RWPE2 (cell line): ENCODE data around the gene KIF26B.

Experiments
- ATAC-seq: fragments of 200-7000 bp; cut with Tn5 transposase; 3 replicates; pipeline ENCODE4 v1.9.1; 2021; ENCODE audit warnings: low read depth
- DNase-seq: peaks from one replicate; pipeline ENCODE4 v3.0.0-alpha.2; 2020; ENCODE audit warnings: low spot score
- H3K27ac ChIP-seq: fragments of 450-650 bp; 2 replicates; pipeline ENCODE4 v1.5.1; 2017; ENCODE audit warnings: mild to moderate bottlenecking; ENCODE audit not compliant: poor library complexity, severe bottlenecking
- H3K27me3 ChIP-seq: fragments of 250-450 bp; sonication (Bioruptor Pico); 2 replicates; pipeline ENCODE4 v1.5.1; 2021; ENCODE audit warnings: mild to moderate bottlenecking, moderate library complexity; ENCODE audit not compliant: insufficient read depth, poor library complexity, severe bottlenecking
- H3K36me3 ChIP-seq: fragments of 250-450 bp; sonication (Bioruptor Pico); 2 replicates; pipeline ENCODE4 v1.5.1; 2020; ENCODE audit warnings: low read depth, mild to moderate bottlenecking, moderate library complexity
- H3K4me1 ChIP-seq: fragments of 250-450 bp; sonication (Bioruptor Pico); 2 replicates; pipeline ENCODE4 v1.5.1; 2021; ENCODE audit warnings: mild to moderate bottlenecking, moderate library complexity; ENCODE audit not compliant: insufficient read depth, poor library complexity, severe bottlenecking
- H3K4me3 ChIP-seq: fragments of 250-450 bp; sonication (Bioruptor Pico); 2 replicates; pipeline ENCODE4 v1.5.1; 2021; ENCODE audit warnings: mild to moderate bottlenecking, moderate library complexity; ENCODE audit not compliant: severe bottlenecking
- H3K9me3 ChIP-seq: fragments of 250-450 bp; sonication (Bioruptor Pico); 2 replicates; pipeline ENCODE4 v1.5.1; 2021; ENCODE audit warnings: mild to moderate bottlenecking, moderate library complexity; ENCODE audit not compliant: severe bottlenecking
- CTCF ChIP-seq: fragments of 450-650 bp; IDR thresholded peaks from one replicate; pipeline ENCODE4 v1.5.1; 2017; ENCODE audit warnings: mild to moderate bottlenecking, moderate library complexity; ENCODE audit not compliant: poor library complexity, severe bottlenecking

KIF26B gene

GRCh38 chr1:245260883-245261282 is 106.1 kb downstream of the KIF26B start:
- no peak overlapping the region for H3K4me3 ChIP-seq
- ATAC-seq (no peak), DNase-seq (no peak)
- no peaks in the 10 kb centered on the region for H3K4me1 ChIP-seq
- no peaks in the 10 kb centered on the region for H3K9me3 ChIP-seq
- no peaks in the 10 kb centered on the region for H3K27me3 ChIP-seq
- TF ChIP-seq CTCF, result no peak
- no peak overlapping the region for H3K27ac ChIP-seq
- H3K36me3 ChIP-seq, result no peaks in the 10 kb centered on the region

- no peaks in the 10 kb centered on the region for H3K27me3 ChIP-seq
- no peak for ATAC-seq
- no peaks in the 10 kb centered on the region for H3K4me1 ChIP-seq
- no peak overlapping the region for H3K27ac ChIP-seq
- no peak for TF ChIP-seq CTCF
- H3K9me3 ChIP-seq, result no peaks in the 10 kb centered on the region
- no peaks in the 10 kb centered on the region for H3K36me3 ChIP-seq
- DNase-seq, result no peak
- no peak overlapping the region for H3K4me3 ChIP-seq
Observed at GRCh38 chr1:245261786-245262185, 107.0 kb downstream of the KIF26B start.

- ATAC-seq, result no peak
- no peaks in the 10 kb centered on the region for H3K27me3 ChIP-seq
- H3K4me3 ChIP-seq, result no peak overlapping the region
- H3K36me3 ChIP-seq, result no peaks in the 10 kb centered on the region
- no peak overlapping the region for H3K27ac ChIP-seq
- H3K9me3 ChIP-seq, result no peaks in the 10 kb centered on the region
- no peaks in the 10 kb centered on the region for H3K4me1 ChIP-seq
- no peak for TF ChIP-seq CTCF
- no peak for DNase-seq
Observed at GRCh38 chr1:245263529-245264095, 108.8 kb downstream of the KIF26B start.

GRCh38 chr1:245264226-245264625 is 109.4 kb downstream of the KIF26B start:
- H3K27ac ChIP-seq, result no peak overlapping the region
- no peaks in the 10 kb centered on the region for H3K36me3 ChIP-seq
- DNase-seq, result no peak
- H3K4me1 ChIP-seq, result no peaks in the 10 kb centered on the region
- no peak overlapping the region for H3K4me3 ChIP-seq
- H3K9me3 ChIP-seq, result no peaks in the 10 kb centered on the region
- TF ChIP-seq CTCF, result no peak
- ATAC-seq, result no peak
- no peaks in the 10 kb centered on the region for H3K27me3 ChIP-seq

DNA sequence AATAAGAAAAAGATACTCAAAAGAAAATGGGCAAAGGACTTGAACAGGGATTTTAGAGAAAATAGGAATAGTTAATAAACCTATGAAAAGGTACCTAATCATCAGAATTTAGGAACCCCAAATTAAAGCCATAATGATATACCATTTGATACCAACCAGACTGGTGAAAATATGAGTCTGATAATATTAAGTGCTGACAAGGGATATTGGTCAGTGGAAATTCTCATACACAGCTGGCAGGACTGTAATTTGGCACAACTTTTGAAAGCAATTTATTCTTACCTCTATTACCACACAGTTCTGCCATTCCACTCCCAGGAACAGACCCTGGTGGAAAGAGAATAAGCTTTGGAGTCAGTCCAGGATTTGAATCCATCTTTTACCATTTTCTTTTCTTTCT is 111.3 kb downstream of the KIF26B start:
- H3K4me1 ChIP-seq, result no peaks in the 10 kb centered on the region
- ATAC-seq, result no peak
- no peak for DNase-seq
- no peak overlapping the region for H3K27ac ChIP-seq
- no peaks in the 10 kb centered on the region for H3K9me3 ChIP-seq
- no peaks in the 10 kb centered on the region for H3K27me3 ChIP-seq
- H3K36me3 ChIP-seq, result no peaks in the 10 kb centered on the region
- no peak for TF ChIP-seq CTCF
- no peak overlapping the region for H3K4me3 ChIP-seq
